T follicular helper cell (primary cell): Measurements from ENCODE around the gene LTBP2.

Experiments used
- DNase-seq: peaks from one replicate; pipeline ENCODE4 v3.0.0-alpha.2; 2020; ENCODE audit warnings: low read depth

LTBP2 gene

DNA sequence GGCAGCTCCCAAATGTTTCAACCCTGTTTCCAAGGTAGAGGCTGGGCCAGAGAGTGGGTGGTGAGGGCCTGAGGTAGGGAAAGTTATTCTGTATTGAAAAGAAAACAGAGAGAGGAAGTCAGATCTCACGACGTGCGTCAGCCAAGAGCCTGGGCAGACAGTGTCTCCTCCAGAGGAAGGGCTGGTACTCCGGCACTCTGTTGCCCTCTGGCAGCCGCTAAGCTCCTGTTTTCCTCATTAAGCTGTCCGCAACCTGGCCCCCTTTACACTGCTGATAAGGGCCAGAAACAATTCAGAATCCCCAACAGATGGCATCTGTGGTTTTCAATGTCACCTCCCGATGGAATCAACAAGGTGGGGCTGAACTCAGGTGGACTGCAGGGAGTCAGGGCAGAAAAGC is 26.0 kb upstream of the LTBP2 start:
- no peak for DNase-seq

DNA sequence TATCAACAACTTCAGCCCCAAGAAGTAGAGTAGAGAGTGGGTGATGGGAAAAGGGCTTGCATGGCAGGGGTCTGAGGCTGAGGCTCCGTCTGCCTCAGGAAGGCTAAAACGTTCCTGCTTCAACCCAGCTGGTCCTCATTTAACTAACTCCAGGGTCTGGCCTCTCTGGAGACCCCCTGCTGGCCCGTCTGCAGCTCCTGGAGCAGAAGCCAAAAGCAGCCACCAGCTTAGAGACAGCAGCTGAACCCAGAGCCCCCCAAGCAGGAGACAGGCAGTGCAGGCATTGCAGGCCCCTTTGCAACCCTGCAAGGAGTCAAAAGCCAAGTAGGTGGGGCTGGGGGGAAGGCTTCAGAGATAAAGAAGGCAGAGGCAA is 25.1 kb upstream of the LTBP2 start:
- no peak for DNase-seq

DNA sequence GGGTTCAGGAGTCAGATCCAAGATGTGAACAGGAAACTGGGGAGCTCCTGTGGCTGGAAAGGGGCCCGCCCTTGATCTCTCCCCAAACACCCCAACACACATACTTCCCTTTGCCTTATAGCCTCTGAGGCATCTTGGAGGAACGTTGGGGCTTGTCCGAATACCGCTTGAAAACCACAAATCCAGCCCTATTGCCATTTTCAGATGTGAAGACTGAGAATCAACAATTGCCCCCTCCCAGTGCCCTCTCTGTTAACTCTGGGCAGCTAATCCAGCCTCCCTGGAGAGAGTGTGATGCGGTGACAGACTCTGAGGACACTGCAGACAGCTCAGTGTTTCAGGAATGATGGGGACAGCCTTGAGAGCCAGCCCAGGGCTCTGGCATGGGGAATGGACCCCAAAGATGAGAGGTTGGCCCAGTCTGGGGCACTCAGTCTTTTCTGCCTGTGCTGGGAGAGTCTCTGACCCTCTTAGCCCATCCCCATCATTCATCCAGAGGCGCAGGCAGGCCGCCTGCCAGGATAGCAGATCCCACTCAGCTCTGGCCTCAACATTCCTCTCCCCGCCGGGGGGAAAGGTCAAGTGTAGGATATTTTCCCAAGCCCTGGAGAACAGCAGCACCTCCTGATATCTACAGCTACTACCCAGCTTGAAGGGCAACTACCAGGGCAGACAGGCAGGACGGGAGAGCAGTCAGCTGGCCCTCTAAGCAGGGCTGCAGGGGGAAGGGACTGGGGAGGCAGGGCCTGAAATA is 24.6 kb upstream of the LTBP2 start:
- no peak for DNase-seq

DNA sequence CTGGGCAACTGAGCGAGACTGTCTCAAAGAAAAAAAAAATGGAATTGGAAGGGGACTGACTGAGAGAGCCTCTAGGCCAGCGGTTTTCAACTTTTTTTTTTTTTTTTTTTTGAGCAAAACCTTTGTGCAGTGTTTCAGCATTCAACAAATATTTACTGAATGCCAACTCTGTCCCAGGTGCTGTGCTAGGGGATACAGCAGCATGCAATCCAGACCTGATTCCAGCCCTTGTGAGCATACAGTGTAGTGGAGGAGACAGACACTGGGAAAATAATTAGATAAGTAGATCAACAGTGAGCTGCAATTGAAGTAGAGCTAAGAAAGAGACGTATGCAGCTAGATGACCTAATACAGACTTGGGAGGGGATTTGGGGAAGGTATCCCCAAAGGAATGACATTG is 23.8 kb upstream of the LTBP2 start:
- no peak for DNase-seq

DNA sequence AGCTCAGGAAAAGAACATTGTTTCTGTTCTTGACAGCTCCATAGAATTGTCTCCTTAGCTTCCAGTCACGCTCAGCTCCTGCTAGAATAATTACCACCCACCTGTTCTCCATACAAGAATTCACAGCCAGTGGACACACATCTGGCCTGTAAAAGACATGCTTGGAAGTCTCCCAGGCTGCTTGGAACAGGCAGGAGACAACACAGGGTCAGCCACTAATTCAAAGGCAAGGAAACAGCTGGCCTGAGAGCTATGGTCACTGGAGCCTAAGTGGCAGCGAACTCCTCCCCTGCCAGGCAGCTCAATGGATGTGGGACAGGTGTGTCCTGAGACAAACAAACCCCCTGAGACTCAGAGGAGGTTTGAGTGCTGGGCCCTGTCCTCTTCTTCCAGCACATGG is 22.9 kb upstream of the LTBP2 start:
- no peak for DNase-seq

DNA sequence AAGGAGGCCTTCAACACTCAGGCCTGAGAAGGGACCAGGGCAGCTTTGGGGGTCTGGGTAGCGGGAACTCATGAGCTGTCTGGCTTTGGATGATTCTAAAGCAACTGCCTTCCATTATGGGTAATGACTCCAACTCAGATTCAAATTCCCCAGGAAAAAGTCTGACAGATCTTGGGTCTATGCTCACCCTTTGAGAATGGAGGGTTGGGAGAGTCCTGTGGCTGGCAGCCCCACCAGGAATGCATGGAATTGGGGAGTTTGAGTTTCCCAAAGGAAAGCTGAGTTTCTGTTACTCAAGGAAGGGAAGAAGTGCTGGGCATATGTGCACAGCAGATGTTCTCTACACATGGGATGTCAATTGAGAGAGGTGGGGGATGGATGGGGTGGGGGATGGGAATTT is 22.4 kb upstream of the LTBP2 start:
- DNase-seq: no peak

DNA sequence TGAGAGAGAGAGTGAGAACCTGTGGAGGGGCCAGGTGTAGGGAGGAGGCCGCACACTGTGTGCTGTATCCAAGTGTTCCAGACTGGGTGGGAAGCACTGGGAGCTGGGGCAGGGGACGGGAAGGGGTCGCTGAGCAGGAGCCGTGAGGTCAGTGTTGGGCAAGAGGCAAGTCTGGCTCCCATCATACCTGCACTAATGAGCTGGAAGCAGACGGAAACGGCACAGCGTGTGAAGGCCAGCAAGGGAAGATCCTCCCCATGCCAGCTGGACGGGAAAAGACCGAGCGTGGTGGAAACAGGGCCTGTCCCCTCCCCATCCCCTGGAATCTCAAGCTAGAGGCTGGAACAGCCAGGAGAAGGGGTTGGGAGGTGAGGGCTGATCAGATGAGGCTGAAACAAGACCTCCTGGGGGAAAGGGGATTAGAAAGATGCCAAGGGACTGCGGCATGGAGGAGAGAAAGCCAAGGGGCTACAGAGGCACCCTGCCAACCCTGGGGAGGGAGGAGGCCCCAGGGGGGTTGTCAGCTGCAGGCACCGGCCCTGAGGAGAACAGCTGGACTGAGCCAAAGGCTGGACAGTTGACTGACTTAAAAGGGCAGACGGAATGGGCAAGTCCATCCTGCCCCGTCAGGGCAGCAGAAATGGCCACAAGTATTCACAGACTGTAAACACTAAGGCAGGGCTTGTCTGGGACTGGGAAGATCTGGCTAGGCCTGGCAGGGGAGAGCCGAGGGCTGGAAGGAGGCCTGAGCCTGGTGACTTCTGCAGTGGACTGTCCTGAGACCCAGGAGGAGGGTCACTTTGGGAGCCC is 19.0 kb upstream of the LTBP2 start:
- no peak for DNase-seq

DNA sequence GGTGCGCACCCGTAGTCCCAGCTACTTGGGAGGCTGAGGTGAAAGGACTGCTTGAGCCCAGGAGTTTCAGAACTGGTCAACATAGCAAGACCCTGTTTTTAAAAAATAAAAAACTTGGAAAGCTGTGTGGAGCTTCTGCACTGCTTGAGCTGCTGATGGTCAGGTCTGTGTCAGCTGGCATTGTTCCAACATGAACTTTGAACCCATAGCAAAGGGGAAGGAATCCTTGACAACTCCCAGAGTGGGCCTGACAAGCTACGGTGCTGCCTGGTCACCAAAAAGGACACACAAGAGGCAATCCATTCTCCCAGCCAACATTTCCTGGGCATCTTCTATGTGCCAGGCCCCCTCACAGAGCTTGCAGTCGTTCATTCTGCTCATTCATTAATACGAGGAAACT is 16.4 kb upstream of the LTBP2 start:
- no peak for DNase-seq

DNA sequence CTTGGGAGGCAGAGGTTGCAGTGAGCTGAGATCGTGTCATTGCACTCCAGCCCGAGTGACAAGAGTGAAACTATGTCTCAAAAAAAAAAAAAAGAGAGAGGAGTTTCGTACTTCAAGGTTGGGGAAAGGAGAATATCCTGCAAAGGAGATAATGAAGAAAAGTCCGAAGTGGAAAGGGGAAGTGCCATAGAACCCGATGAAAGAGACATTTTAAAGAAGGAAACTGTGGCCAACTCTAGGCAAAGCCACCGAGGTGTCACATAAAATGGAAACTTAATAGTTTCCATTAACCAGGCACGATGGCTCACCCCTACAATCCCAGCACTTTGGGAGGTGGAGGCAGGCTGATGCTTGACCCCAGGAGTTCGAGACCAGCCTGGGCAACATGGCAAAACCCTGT is 15.0 kb upstream of the LTBP2 start:
- no peak for DNase-seq

DNA sequence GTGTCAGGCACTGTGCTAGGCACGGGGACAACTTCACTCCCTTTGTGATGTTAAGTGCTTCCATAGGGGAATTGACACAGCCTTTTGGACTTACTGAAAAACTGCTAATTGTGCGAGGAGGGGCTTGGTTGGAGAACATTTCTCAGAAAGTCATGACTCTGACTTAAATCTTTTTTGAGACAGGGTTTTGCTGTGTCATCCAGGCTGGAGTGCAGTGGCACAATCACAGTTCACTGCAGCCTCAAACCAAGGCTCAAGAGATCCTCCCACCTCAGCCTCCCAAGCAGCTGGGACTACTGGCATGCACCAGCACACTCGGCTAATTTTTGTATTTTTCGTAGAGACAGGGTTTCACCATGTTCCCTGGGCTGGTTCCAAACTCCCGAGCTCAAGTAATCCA is 10.2 kb upstream of the LTBP2 start:
- DNase-seq: no peak

DNA sequence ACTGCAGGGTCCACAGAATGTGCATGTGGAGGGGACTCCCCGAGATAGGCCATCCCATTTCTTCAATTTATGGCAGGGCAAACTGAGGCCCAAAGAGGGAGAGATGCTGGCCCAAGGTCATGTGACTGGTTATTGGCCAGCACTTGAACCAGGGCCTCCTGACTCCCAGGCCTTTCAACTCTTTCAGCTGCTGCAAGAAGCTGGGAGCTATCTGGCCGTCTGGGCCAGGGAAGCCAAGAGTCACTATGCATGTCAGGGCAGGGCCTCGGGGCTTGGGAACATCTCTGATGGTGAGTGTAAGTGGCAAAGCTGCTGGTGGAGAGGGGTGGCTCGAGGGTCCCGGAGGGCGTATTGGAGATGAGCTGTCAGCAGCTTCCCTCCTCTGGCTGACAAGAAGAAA is 9.5 kb upstream of the LTBP2 start:
- no peak for DNase-seq

DNA sequence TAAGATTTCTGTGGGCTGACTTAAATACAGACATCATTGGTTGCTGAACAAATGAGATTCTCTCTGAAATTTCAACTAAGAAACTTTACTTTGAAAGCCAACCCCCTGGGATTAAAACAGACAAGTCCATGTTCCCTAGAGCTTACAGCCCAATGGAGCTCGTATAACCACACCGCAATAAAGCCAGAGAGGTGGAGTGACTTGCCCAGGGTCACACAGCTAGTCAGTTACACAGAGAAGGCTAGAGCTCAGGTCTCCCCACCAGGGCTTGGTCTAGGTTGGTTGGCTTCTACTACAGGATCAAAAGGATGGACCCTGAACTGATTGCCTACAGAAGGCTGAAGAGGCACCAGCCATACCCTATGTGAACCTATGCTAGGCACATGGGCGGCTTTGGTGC is 8.9 kb upstream of the LTBP2 start:
- no peak for DNase-seq

DNA sequence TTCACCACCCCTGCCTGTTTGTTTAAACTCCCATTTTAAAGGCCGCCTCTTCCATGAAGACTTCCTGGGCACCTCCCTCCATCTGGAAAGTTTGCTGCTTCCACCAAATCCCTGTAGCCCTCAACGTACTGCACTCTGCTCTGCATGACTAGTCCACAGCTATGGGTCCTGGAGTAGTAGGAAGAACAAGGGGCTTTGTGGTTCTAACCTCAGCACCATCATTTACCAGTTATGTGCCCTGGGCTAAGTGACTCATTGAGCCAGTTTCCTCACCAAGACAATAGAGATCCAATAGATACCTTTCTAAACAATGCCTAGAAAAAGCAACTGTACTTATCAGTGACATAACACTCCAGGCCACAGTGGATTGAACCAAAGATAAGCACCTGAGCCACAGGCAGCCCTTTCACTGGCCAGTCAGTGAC is 8.5 kb upstream of the LTBP2 start:
- no peak for DNase-seq

DNA sequence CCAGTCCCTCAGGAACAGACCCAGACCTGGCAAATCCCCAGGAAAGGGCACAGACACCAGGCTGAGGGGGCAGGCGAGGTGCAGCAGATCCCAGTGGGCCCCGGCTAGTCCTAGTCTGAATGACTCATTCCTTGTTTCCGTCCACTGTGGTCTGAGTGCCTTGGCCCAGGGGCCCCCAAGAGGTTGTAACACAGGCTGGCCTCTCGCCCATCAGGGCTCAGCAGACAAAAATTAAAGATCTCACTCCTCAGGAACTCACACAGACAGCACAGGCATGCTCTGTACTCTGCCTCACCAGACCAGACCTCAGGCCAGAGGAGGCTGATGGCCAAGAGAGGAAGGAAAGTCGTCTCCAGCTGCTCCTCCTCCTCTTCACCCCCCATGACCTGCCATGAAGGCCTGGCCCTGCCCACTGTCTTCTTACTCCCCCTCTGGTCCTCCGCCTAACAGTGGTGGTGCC is 7.7 kb upstream of the LTBP2 start:
- DNase-seq: no peak

DNA sequence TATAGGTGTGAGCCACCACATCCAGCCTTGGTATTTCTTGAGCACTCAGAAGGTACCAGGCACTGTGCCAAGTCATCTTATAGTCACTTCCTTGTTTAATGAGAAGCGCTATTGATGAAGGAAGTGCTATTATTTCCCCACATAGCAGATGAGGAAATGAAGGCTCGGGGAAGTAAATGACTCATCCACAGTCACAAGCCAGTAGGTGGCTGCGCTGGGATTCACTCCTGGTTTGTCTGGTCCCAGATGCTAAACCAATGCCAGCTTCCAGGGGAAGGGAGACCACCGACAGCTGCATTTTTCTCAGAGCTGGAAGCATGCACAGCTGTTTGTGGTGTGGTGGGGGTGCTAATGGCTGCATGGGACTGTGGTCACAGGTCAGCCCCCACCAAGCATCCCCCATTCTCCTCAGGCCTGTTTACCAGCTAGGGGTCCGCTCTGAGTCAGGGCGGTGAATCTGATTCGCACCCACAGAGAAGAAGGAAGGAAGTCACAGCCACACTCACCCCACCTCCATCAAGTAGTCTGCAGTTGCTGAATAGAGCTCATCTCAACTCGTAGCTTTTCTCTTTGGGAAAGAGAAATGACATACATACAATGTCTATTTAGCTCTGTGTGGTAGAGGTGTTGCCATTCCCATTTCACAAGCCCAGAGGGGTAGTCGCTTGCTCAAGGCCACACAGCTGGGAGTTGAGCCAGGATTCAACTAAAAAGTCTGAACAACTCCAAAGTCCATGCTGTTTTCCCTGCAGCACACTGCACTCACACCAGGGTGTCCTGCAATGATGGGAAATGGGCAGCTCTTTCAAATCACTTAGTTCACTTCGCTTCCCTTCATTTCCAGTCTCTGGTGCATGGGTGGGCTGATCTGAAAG is 6.3 kb upstream of the LTBP2 start:
- DNase-seq: peak; percentile 34

DNA sequence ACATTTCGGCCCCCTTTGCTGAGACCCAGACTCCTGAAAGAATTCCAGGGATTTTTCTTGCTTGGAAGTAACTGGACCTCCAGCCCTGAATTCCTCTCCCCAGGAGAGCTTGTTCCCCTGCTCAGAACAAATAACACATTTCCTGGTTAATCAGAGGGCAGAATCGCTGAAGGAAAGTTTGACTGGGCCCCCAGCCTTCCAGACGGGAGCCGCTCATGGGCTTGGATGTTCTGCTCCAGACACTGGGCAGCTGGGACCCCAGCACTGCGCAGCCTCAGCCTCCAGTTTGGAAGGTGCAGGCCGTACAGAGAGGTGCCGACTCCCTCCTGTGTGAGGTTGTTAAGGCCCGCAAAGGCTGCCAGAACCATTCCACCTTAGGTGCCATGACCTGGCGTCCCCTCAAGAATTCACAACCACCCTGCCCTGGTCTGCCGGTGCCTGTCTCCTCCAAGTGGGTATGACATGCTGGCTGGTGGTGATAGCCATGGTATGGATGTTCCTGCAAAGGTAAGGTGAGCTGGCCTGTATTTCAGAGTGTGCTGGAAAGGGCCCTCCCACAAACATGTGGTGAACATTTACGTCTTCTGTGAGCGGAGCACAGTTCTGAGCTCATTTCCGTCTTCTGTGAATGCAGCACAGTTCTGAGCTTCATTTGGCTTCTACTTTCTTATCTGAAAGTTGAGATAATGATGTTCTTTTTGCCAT is 5.1 kb upstream of the LTBP2 start:
- no peak for DNase-seq

DNA sequence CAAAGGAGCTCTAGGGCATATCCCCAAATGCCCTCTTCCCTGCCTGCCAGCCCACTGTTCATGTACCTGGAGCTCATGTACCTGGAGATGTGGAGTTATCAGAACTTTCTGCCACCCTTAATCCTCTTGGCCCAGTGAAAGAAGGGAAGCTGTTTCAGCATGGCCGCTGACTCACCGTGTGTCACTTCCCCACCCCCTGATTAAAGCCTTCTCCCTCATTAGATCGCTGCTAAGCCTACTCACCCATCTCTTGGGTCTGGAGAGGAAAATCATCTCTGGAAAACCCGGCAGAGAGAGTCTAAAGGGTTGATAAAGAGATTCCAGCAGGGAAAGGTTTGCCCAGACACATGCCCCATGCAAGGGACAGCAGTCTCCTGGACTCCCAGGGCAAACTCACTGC is 4.5 kb upstream of the LTBP2 start:
- no peak for DNase-seq

DNA sequence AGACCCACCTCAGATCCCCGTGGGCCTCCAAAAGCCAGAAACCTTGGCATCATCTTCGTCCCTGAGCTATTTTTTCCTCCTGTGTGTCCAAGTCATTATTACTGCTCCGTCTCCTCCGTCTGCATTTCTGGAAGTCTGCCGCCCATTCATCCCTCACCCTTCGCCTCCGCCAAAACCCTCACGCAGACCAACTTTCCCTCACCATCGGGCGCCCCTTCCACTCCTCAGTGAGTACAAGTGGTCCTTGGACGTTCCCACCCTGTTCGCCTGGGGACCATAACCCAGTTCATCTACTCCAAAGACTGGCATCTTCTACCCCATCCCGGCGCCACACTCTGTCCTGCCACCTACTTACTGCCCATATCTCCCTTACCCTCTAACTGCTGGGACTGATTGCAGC is 3.7 kb upstream of the LTBP2 start:
- no peak for DNase-seq

DNA sequence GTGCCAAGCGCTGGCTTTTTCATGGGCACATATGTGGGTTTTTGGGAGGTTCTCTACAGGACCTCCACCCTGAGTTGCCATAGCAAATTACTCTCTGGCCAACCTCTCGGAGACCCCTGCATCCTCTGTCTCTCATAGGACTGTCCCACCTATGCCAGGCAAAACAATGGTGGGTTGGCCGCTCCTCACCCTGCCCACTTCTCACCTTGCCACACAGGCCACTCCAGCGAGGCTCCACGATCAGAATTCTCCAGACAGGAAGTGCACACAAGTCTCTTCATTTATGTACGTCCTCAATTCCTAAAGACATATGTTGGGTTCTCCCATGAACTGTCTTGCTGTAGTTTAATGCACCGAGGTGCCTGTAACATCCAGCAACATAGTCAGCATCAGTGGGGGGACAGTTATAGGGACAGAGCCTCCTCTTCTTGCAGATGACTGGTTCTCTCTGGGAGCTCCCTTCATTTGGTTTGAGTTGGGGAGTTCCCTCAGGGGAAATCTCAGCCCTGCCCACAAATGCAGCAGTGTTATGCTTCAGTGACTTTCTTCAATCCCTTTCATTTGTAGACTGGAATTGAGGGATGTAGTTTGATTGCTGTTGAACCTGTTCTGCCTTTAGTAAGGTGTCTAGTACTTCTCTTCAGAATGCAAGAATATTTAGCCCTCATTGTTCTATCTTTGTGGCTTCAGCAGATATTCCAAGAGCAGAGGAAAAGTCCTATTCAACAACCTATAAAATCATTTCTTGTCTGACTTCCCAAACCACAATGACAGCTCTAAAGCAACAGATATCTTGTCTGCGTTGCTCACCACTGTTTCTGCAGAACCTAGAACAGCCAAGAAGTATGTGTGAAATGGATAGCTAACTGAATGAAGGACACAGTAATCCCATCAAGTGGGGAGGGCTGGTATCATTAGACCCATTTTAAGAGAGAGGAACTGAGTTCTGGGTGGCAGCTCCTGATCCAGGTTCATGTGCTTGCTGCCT is 2.8 kb upstream of the LTBP2 start:
- no peak for DNase-seq

DNA sequence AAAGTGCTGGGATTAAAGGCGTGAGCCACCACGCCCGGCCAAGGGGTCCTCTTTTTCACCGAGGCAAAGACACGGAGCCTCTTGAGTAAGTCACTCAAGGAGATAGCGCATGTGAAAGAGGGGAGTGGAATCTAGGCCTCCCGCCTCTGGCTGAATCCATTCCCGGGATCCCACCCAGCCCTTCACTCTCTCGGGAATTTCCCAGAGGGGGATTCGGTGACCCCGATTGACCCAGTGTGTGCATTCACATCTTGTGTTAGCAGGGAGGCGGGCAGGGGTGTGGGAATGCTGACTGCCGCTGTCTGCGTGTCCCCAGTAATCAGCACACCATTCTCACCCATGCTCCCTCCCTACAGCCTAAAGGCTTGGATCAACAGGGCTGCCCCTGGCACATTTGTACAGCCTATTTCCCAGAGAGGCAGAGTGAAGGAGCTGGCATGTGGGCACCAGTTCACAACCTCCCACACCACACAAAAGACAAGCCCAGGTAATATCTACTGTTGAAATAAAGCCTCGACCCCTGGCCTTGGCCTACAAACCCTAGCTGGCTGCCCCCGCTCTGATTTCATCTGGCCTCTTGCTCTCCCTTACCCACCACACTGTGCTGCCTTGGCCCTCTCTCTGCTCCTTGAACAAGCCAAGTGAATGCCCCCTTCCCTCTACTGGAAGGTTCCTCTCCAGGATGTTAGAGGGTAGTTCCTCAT is 1.3 kb upstream of the LTBP2 start:
- DNase-seq: no peak
